H9 (cell line): ENCODE measurements around the gene MAPK13. TPM values are rescaled to one million over a fixed set of nuclear protein-coding genes. Genes with fewer than 3 reads are reported as not detected.

Source experiments
- DNase-seq: peaks from one replicate; pipeline ENCODE4 v3.0.0-alpha.2; 2017
- H2AFZ ChIP-seq: one replicate; pipeline ENCODE4 v1.6.1; 2013; ENCODE audit warnings: mild to moderate bottlenecking, low read length, control low read depth, moderate library complexity
- H2AK5ac ChIP-seq: 2 replicates; pipeline ENCODE4 v1.6.1; 2013; ENCODE audit warnings: low read length, control low read depth, mixed read lengths; ENCODE audit not compliant: insufficient read length
- H2BK120ac ChIP-seq: one replicate; pipeline ENCODE4 v1.6.1; 2013; ENCODE audit warnings: low read depth, mild to moderate bottlenecking, low read length, control low read depth, inconsistent platforms; ENCODE audit not compliant: poor library complexity, severe bottlenecking
- H2BK12ac ChIP-seq: 2 replicates; pipeline ENCODE4 v1.6.1; 2013; ENCODE audit warnings: low read length, control low read depth, mixed read lengths, low read depth; ENCODE audit not compliant: insufficient read length
- H2BK15ac ChIP-seq: 2 replicates; pipeline ENCODE4 v1.6.1; 2013; ENCODE audit warnings: low read depth, low read length, control low read depth
- H2BK20ac ChIP-seq: one replicate; pipeline ENCODE4 v1.6.1; 2013; ENCODE audit warnings: low read depth, mild to moderate bottlenecking, low read length, control low read depth, inconsistent platforms; ENCODE audit not compliant: poor library complexity, severe bottlenecking
- H2BK5ac ChIP-seq: 2 replicates; pipeline ENCODE4 v1.6.1; 2013; ENCODE audit warnings: low read length, control low read depth, mixed read lengths; ENCODE audit not compliant: insufficient read length
- H3K14ac ChIP-seq: 2 replicates; pipeline ENCODE4 v1.6.1; 2013; ENCODE audit warnings: low read length, control low read depth; ENCODE audit not compliant: insufficient read depth
- H3K18ac ChIP-seq: 2 replicates; pipeline ENCODE4 v1.6.1; 2013; ENCODE audit warnings: low read depth, mild to moderate bottlenecking, mixed read lengths, low read length, control low read depth; ENCODE audit not compliant: insufficient read length
- H3K23ac ChIP-seq: 2 replicates; pipeline ENCODE4 v1.6.1; 2013; ENCODE audit warnings: low read length, control low read depth, mixed read lengths, low read depth; ENCODE audit not compliant: insufficient read length
- H3K23me2 ChIP-seq: 2 replicates; pipeline ENCODE4 v1.6.1; 2013; ENCODE audit warnings: low read depth, mild to moderate bottlenecking, mixed read lengths, low read length, control low read depth; ENCODE audit not compliant: insufficient read length, poor library complexity, severe bottlenecking
- H3K27ac ChIP-seq: 2 replicates; pipeline ENCODE4 v1.5.1; 2013; ENCODE audit warnings: low read length, control low read depth, mixed read lengths, low read depth; ENCODE audit not compliant: insufficient read length
- H3K27me3 ChIP-seq: 2 replicates; pipeline ENCODE4 v1.6.1; 2013; ENCODE audit warnings: low read length, control low read depth, inconsistent platforms; ENCODE audit not compliant: insufficient read depth
- H3K4ac ChIP-seq: 2 replicates; pipeline ENCODE4 v1.6.1; 2013; ENCODE audit warnings: low read depth, mild to moderate bottlenecking, control low read depth, inconsistent platforms, low read length, moderate library complexity
- H3K4me1 ChIP-seq: 2 replicates; pipeline ENCODE4 v1.6.1; 2013; ENCODE audit warnings: low read length, control low read depth, inconsistent platforms; ENCODE audit not compliant: insufficient read depth
- H3K4me2 ChIP-seq: 2 replicates; pipeline ENCODE4 v1.6.1; 2013; ENCODE audit warnings: low read length, control low read depth, mixed read lengths; ENCODE audit not compliant: insufficient read length, insufficient read depth
- H3K56ac ChIP-seq: 2 replicates; pipeline ENCODE4 v1.6.1; 2013; ENCODE audit warnings: low read depth, mild to moderate bottlenecking, mixed read lengths, low read length, control low read depth; ENCODE audit not compliant: insufficient read length
- H3K79me1 ChIP-seq: 2 replicates; pipeline ENCODE4 v1.6.1; 2013; ENCODE audit warnings: low read depth, mild to moderate bottlenecking, moderate library complexity, low read length, control low read depth, inconsistent platforms; ENCODE audit not compliant: insufficient read depth, poor library complexity, severe bottlenecking
- H3K79me2 ChIP-seq: 2 replicates; pipeline ENCODE4 v1.6.1; 2013; ENCODE audit warnings: low read length, control low read depth, inconsistent platforms; ENCODE audit not compliant: insufficient read depth
- H3K9ac ChIP-seq: 2 replicates; pipeline ENCODE4 v1.6.1; 2013; ENCODE audit warnings: low read length, control low read depth, mixed read lengths; ENCODE audit not compliant: insufficient read length; ENCODE audit errors: extremely low read depth
- H3K9me3 ChIP-seq: one replicate; pipeline ENCODE4 v1.6.1; 2013; ENCODE audit warnings: low read depth, low read length, inconsistent platforms; ENCODE audit not compliant: control insufficient read depth
- H3T11ph ChIP-seq: one replicate; pipeline ENCODE4 v1.6.1; 2013; ENCODE audit warnings: mild to moderate bottlenecking, low read length, control low read depth, inconsistent platforms
- H4K20me1 ChIP-seq: one replicate; pipeline ENCODE4 v1.6.1; 2013; ENCODE audit not compliant: control insufficient read depth, insufficient read length, insufficient read depth
- H4K5ac ChIP-seq: 2 replicates; pipeline ENCODE4 v1.6.1; 2013; ENCODE audit warnings: low read depth, mild to moderate bottlenecking, mixed read lengths, low read length, control low read depth; ENCODE audit not compliant: insufficient read length
- H4K8ac ChIP-seq: replicated peaks from 2 replicates; pipeline ENCODE4 v1.6.1; 2013; ENCODE audit warnings: low read length, control low read depth, mixed read lengths, low read depth; ENCODE audit not compliant: insufficient read length
- H4K91ac ChIP-seq: 2 replicates; pipeline ENCODE4 v1.6.1; 2013; ENCODE audit warnings: low read depth, mild to moderate bottlenecking, moderate library complexity, mixed read lengths, low read length, control low read depth; ENCODE audit not compliant: insufficient read length
- H3K27ac Mint-ChIP-seq, 3 experiments: 2 replicates in 2 of 3; 3 replicates in 1 of 3; pipeline ENCODE4 v1.8.0; 2020 to 2021; ENCODE audit warnings: mixed read lengths in 3 of 3, mild to moderate bottlenecking in 1 of 3, moderate library complexity in 1 of 3
- H3K27me3 Mint-ChIP-seq: 2 replicates; pipeline ENCODE4 v1.8.0; 2021; ENCODE audit warnings: low read depth, mild to moderate bottlenecking, moderate library complexity, mixed read lengths
- H3K36me3 Mint-ChIP-seq, 3 experiments: 2 replicates in 2 of 3; 3 replicates in 1 of 3; pipeline ENCODE4 v1.8.0; 2020 to 2021; ENCODE audit warnings: low read depth in 3 of 3, mixed read lengths in 3 of 3; ENCODE audit not compliant: insufficient read depth in 1 of 3
- H3K4me1 Mint-ChIP-seq, 2 experiments: 2 replicates each; pipeline ENCODE4 v1.8.0; 2020; ENCODE audit warnings: mixed read lengths in 2 of 2
- H3K4me3 Mint-ChIP-seq, 2 experiments: 2 replicates in 1 of 2; 3 replicates in 1 of 2; pipeline ENCODE4 v1.8.0; 2020 to 2021; ENCODE audit warnings: mild to moderate bottlenecking in 2 of 2, mixed read lengths in 2 of 2, moderate library complexity in 1 of 2
- H3K9me3 Mint-ChIP-seq, 2 experiments: 2 replicates in 1 of 2; 3 replicates in 1 of 2; pipeline ENCODE4 v1.8.0; 2020; ENCODE audit warnings: mild to moderate bottlenecking in 2 of 2, mixed read lengths in 2 of 2, moderate library complexity in 1 of 2
- CTCF ChIP-seq: fragments of 200-600 bp; sonication (generic); conservative IDR thresholded peaks from 3 replicates; pipeline ENCODE4 v1.8.0; 2021; ENCODE audit warnings: antibody characterized with exemption, mild to moderate bottlenecking
- WGBS: extraction: QIAGEN DNeasy Blood & Tissue Kit; methylation state at CpG from one replicate; pipeline ENCODE4 v1.1.7; 2013; ENCODE audit warnings: missing lambda C conversion rate, low lambda C conversion rate, mixed read lengths; ENCODE audit not compliant: insufficient read length; ENCODE audit errors: extremely low coverage; 5-methylcytosine and 5-hydroxymethylcytosine counted together
- total RNA-seq: library from RNA; stranded (reverse); gene quantifications from 2 replicates; pipeline ENCODE4 v1.2.1, GENCODE V29; 2021

Gene MAPK13
- total RNA-seq, 1 experiment from 2014 or later: 18.9 TPM

DNA sequence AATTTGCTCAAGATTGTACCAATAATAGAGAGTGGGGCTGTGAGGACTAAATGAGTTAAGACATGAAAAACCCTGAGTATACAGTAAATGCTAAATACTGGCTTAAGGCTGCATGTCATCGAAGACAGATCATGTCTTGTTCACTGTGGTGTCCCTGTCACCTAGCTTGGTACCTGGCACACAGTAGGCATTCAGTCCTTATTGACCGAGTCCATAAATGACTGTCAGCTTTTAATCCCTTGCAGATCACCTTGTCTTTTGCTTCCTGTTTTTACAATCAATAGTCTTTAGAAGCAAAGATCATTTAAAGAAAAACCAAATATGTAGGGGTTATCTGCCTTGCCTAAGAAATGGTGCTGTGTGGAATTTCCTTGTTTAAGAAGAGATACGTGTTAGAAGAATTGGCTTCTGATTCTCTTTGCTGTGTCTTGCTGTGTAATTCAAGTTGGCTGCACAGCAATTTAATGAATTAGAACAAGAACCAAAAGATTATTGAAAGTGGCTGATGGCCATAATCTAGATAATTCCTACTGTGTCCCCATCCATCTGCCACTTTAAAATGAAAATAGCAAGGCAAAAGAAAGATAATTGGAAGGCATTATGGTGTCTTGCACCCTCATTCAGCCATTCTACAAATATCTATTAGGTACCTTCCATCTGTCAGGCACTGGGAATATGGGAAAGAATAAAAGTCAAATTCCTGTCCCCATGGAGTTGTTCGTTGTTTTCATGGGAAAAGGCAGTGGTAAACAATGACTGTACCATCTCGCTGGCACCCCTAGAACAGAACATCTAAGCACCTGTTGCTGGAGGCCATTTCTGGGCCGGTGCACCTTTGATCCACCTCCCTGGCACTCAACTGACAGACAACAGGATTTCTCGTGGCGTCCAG lies 12.4 kb upstream of the MAPK13 start:
- Mint-ChIP-seq H3K9me3 (no peaks in the 10 kb centered on the region), H3K27me3 (no peaks in the 10 kb centered on the region), H3K4me1 (peaks cover 27% of the 10 kb centered on the region in 2 experiments), H3K4me3 (no peak overlapping the region), H3K36me3 (peaks cover 0 to 3% (median 0%) of the 10 kb centered on the region in 3 experiments; a peak in 3 of 7 replicates), H3K27ac (no peak overlapping the region)
- Histone ChIP-seq H3K79me2 (no peaks in the 10 kb centered on the region), H3K18ac (no peak overlapping the region), H3K27me3 (no peaks in the 10 kb centered on the region), H3K9me3 (no peaks in the 10 kb centered on the region), H3K23me2 (no peaks in the 10 kb centered on the region), H2BK12ac (no peak overlapping the region), H4K20me1 (no peaks in the 10 kb centered on the region), H3K4ac (no peak overlapping the region), H2BK15ac (no peak overlapping the region), H3K4me1 (peaks cover 4% of the 10 kb centered on the region), H3K9ac (no peak overlapping the region), H4K91ac (no peak overlapping the region), H2BK20ac (no peak overlapping the region), H2AFZ (no peak overlapping the region), H3K56ac (no peak overlapping the region), H2AK5ac (no peak overlapping the region), H3K23ac (no peak overlapping the region), H2BK120ac (no peak overlapping the region), H3K27ac (no peak overlapping the region), H4K5ac (no peak overlapping the region), H2BK5ac (no peak overlapping the region), H3K4me2 (no peak overlapping the region), H3K79me1 (no peaks in the 10 kb centered on the region), H3T11ph (no peak overlapping the region), H4K8ac (no peak overlapping the region), H3K14ac (no peak overlapping the region)
- no peak for TF ChIP-seq CTCF
- WGBS: no CpG with 5 or more reads among the region's 8 CpGs
- DNase-seq: no peak
